HUDEP-2 (cell line): ENCODE measurements around the gene PRKG1.
"Not testable (repeated sequence)": the region's sequence is repeated elsewhere in the genome, so short reads cannot be mapped to it uniquely, and the experiment has no call there.

Source experiments
- DNase-seq, 76 experiments: peaks; one replicate each; lab custom pipeline; 2025; ENCODE audit not compliant: unreplicated experiment in 76 of 76; lab: John Stamatoyannopoulos, UW

Gene PRKG1

DNA sequence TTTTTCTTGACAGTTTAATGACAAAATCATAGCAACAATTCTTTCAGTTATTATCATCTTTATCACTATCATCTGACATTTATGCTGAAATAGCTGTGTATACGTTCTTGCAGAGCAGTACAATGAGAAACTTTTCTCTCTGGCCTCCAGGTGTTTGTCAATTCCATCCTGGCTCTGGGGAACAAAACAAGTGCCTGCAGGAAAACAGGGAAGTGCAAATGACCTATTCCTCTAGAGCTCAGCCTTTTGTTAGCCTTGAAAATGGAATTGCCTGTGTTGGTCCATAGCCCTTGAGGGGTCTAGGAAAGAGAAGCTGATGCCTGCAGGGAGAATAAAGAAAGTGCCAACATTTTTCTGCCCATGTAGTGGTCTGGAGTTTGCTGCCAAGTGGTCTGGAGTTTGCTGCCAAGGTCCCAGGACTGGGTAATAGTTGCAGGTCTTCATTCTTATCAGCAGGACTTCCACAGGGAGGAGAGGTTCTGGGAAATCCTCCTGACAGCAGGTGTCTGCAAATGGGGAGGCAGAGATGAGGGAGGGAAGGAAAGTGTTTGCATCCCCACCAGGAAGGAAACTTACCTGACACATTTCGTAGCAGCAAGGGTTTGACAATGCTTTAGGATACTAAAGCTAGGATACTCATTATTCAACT lies 635.2 kb downstream of the PRKG1 start:
- DNase-seq: no peak

GRCh38 chr10:51711519-51711891 lies 637.2 kb downstream of the PRKG1 start:
- DNase-seq: no peak

DNA sequence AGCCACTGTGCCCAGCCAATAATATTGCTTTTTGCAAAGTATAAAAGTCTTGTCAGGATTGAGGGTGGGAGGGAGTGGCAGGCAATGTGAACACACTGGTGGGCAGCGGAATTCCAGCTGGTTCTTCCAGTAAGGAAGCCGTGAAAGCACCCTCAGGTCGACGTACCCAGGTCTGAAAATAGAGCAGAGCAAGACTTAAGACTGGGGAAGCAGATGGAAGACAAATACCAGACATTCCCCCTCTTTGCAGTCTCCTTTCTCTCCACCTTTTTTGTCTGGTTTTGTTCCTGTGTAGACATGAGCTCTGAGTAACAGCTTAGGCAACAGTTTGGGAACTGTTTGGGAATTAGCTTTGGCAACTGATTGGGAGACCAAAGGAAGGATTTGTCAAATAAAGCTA lies 642.7 kb downstream of the PRKG1 start:
- no peak for DNase-seq

- no peak for DNase-seq
These were observed 644.6 kb downstream of the PRKG1 start for GRCh38 chr10:51718804-51719291.

DNA sequence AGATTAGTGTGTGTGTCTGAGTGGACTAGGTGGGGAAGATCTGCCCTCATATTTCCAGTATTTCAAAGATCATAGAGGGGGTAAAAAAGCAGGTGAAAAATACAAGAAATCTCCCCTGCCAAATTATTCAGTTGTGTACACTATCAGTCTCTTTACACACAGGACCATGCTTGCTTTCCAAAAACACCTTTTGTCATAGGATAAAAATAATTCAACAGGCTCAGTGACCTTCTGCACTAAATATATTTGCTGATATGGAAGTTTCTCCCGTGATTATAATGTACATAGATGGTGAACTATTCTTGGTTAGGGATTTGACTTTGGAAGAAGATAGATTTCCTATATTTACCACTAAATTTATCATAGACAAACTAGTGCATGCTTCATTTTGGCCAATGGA lies 649.8 kb downstream of the PRKG1 start:
- no peak for DNase-seq

GRCh38 chr10:51729822-51730555 lies 655.7 kb downstream of the PRKG1 start:
- no peak for DNase-seq

DNA sequence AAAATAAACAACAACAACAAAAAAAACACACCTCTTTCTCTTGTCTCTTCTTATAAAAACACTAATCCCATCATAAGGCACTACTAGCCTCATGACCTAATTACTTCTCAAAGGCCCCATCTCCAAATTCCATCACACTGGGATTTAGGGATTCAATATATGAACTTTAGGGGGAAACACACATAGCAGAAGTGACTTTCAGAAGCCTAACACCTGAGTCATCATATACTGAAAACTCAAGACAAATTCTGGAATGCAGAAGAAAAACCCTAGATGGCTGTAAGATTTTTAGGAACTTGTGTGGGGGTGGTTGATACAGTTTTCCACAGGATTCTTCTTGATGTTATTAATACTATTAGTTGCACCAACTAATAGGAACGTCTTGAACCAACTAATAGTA lies 658.8 kb downstream of the PRKG1 start:
- no peak for DNase-seq

DNA sequence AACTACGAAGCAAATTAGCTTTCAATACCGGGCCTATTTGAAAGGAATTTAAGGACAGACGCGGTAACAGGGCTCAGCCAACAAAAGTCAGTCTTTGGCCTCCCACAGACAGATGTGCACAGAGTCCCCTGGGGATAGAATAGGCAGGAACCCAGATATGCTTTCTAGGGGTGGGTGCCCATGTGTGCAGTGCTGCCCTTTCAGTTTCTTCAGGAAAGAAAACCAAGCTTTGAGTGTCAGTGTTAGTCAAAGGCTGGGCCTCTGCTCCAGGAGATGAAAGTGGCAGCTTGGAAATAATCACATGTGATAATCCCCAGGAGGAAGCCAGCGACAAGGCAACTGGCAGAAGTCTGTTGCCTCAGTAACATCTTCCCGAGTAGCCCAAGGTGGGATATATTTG lies 668.9 kb downstream of the PRKG1 start:
- no peak for DNase-seq

- DNase-seq: no peak
These were observed 670.1 kb downstream of the PRKG1 start for GRCh38 chr10:51744235-51745000.

GRCh38 chr10:51745397-51745796 lies 671.1 kb downstream of the PRKG1 start:
- no peak for DNase-seq

GRCh38 chr10:51747216-51747615 lies 672.9 kb downstream of the PRKG1 start:
- no peak for DNase-seq

- DNase-seq: no peak
These were observed 674.7 kb downstream of the PRKG1 start for GRCh38 chr10:51748959-51749358.

DNA sequence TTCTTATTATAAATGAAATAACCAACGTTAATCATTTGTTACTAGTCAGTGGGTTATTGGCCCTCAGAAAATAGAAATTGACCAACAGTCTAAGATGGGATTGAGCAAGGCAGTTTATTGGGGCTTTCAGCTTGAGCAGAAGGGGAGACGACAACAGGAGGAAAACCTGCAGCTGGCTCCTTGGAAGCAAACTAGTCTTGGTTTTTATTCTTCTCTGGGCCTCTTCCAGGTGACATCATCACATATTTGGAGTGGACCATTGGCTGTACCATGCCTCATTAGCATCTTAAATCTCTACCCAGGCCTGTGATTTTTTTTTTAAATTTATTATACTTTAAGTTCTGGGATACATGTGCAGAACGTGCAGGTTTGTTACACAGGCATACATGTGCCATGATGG lies 684.1 kb downstream of the PRKG1 start:
- DNase-seq: no peak

DNA sequence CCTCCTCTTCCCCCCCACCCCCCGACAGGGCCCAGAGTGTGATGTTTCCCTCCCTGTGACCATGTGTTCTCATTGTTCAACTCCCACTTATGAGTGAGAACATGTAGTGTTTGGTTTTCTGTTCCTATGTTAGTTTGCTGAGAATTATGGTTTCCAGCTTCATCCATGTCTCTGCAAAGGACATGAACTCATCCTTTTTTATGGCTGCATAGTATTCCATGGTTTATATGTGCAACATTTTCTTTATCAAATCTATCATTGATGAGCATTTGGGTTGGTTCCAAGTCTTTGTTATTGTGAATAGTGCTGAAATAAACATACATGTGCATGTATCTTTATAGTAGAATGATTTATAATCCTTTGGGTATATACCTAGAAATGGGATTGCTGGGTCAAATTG lies 684.6 kb downstream of the PRKG1 start:
- not testable (repeated sequence) for DNase-seq

DNA sequence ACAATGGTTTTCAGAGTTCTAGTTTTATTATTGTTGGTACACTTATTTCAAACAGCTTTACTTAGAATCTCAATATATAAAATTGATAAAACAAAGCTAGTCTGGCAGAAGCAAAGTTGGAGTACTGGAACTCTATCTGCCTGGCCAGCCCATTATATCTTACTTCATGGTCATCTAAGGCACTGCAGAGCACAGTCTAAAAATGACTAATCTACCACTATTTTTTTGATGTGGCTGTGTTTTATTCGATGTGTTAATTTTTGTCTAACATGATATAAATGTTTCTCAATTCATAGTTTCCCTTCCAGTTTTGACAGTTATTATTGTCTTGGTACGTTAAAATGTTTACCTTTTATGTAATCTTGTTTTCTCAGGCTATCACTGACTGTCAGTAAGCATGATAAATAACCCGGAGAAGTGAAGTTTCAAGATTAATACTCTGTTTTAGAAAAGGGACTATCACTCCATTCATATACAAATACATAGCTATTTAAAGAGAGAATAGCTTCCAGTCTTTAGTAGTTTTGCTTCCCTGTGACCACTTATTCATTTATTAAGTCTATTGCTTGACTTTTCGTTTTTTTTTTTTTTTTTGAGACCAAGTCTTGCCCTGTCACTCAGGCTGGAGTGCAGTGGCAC lies 685.7 kb downstream of the PRKG1 start:
- DNase-seq: no peak

DNA sequence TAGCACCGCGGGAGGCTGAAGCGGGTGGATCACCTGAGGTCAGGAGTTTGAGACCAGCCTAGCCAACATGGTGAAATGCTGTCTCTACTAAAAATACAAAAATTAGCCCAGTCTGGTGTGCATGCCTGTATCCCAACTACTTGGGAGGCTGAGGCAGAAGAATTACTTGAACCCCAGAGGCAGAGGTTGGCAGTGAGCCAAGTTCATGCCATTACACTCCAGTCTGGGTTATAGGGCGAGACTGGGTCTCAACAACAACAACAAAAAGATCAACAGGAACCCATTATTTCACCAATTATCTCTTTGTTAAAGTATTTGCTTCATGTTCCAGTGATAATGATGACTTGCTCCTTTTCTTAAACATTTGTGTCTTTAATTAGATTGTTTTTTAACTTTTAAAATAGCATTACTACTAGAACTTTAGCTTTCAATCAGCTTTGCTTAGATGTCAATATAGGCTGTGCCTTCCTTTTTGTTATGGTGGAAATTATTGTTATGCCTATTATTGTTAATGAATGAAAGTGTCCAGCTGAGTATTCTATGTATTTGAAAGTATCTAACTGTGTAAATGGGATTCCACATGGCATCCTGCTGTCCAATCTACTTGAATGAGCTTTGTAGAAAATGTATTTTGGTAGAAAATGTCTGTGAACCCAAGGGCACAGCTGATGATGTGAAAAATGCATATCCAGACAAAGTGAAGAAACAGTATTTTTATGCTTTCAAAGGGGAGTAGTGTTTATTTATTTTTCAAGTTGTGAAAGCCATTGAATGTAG lies 686.8 kb downstream of the PRKG1 start:
- DNase-seq: no peak

GRCh38 chr10:51763746-51764145 lies 689.5 kb downstream of the PRKG1 start:
- no peak for DNase-seq

DNA sequence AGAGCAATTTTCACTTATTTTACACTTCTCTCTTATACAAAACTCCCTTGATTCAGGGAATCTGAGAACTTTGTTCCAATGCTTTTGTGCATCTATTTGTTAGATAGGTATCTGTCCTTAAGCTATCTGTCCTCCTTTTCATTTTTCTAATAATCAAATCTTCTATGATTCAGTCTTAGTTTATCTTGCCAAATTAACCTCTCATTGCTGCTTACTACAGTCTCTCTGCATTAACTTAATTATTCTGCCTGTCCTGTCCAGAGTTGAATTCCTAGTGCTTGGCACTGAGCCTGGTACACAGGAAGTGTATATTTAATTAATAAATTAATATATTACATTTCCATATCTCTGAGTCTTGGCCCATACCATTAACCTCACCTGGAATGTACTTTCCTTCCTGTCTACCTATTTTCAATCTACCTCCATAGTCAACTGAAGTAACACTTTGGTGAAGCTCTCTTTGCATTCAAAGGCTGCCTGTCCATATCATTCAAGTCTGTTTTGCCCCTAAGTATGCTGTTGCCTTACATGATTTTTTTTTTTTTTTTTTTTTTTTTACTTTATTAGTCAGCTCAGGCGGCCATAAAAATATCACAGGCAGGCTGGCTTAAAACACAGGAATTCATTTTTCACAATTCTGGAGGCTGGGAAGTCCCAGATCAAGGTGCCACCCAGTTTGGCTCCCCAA lies 691.1 kb downstream of the PRKG1 start:
- DNase-seq: no peak

DNA sequence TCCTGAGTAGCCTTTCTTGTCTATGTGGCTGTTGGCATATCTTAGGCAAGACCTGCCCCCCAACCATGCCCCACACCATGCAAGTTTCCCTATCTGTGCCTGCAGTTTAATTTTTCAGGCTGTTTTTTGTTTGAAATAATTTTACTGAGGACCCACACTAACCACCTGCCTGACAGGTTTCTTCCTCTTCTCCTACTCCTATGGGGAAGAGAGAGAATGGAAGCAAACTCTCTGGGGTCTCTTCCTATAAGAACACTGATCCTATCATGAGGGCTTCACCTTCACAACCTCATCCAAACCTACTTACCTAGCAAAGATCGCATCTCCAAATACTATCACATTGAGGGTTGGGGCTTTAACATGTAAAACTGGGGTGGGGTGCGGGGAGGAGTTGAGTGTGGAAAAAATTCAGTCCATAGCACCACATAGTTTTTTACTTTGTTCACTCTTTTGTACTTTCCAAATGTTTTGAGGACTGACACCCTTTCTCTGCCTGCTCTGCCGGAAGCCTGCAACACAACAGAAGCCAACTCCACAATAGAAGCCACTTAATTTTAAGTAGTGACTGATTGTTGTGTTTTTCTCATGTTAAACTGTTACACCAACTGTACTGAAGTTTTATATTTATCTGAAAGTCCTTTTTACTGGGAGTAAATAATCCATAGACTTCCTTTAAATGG lies 692.3 kb downstream of the PRKG1 start:
- DNase-seq: no peak
